Measurements from ENCODE around the gene CHCHD6. TPM values are rescaled to one million over a fixed set of nuclear protein-coding genes. Genes with fewer than 3 reads are reported as not detected.

The CHCHD6 gene
- total RNA-seq, 4 donors from 2014 or later = 6.4 to 14.2 (median 10.3) TPM; not detected in 1

DNA sequence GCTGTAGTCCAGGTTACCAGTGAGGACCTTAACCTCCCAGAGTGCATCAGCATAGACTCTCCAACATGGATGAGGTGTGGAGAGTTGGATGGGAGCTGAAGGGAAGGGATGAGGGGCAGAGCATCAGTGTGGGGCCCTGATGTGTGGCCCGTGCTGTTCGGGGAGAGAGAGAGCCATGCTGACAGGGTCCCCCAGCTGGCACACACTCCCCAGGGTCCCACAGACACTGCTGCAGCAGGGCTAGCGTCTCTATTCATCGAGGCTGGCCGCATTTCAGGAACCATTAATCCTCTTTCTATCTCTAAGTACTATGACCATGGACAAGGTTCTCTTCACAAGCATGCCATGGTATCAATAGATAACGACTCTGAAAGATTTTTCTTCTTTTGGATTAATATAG is 192.9 kb downstream of the CHCHD6 start:
- intact Hi-C loops (cut with DNase I; ENCODE audit: low total_unique reads) = no loop called here
- no peak for DNase-seq
- Histone ChIP-seq H3K27me3 (no peaks in the 10 kb centered on the region), H3K4me3 (no peak overlapping the region), H3K9me3 (no peaks in the 10 kb centered on the region), H3K36me3 (no peaks in the 10 kb centered on the region), H3K27ac (no peak overlapping the region), H3K4me1 (no peaks in the 10 kb centered on the region)
- TF ChIP-seq POLR2A (IDR thresholded peaks at IDR 0.05) (no peak), CTCF (IDR thresholded peaks at IDR 0.05) (no peak)

DNA sequence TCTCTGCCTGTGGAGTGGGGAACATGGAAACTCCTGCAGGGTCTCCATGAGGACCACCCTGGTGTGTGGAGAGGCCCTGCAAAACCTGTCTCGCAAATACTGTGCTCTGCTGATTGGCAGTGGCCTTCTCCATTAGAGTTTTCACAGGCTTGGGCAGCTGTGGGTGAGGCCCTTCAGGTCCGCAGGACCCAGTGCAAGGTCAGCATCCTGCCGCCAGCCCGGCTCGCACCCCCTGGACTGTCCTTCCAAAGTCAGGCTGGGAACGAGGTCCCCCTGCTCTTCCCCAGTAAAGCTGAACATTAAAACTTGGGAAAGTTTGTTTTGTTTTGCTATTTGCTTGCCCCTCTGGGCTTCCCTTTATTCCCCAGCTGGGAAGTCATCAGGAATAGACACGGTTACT is 193.9 kb downstream of the CHCHD6 start:
- H3K27me3 ChIP-seq = no peaks in the 10 kb centered on the region
- intact Hi-C loops (cut with DNase I; ENCODE audit: low total_unique reads) = no loop called here

DNA sequence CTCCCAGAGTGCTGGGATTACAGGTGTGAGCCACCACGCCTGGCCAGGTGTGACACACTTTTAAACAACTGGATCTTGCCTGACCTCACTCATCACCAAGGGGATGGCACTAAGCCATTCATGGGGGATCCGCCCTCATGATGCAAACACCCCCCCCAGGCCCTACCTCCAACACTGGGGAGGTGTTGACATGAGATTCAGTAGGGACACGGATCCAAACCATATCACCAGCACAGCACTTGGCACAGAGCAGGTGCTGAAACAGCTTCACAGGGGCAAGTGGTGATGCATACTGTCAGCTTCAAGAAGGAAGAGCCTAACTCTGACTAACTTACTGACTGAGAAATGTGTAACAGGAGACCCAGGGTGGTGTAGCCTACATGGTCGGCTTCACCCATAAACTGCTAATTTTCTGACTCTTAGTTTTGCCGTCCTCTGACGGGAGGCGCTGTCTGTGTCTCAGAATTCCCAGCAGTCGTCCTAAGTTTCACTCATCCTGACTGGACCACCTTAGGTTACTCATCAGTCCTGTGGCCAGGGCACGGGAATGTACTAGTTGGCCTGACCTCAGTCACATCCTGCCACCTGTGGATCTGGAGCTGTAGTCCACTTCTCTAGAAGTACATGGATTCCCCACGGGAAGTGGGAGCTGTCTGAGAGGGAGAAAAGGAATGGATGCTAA is 197.0 kb downstream of the CHCHD6 start:
- Histone ChIP-seq H3K36me3 (no peaks in the 10 kb centered on the region), H3K27ac (no peak overlapping the region), H3K4me3 (no peak overlapping the region), H3K27me3 (no peaks in the 10 kb centered on the region), H3K4me1 (no peaks in the 10 kb centered on the region), H3K9me3 (no peaks in the 10 kb centered on the region)
- TF ChIP-seq CTCF (IDR thresholded peaks at IDR 0.05) (no peak), POLR2A (IDR thresholded peaks at IDR 0.05) (no peak)
- intact Hi-C loops (cut with DNase I; ENCODE audit: low total_unique reads) = no loop called here
- DNase-seq = no peak

More for the DNA sequence above, 193.9 kb downstream of the CHCHD6 start:
- Histone ChIP-seq H3K4me3 (no peak overlapping the region), H3K9me3 (no peaks in the 10 kb centered on the region), H3K36me3 (no peaks in the 10 kb centered on the region), H3K27ac (no peak overlapping the region), H3K4me1 (no peaks in the 10 kb centered on the region)
- no peak for TF ChIP-seq POLR2A (IDR thresholded peaks at IDR 0.05)
- TF ChIP-seq CTCF (IDR thresholded peaks at IDR 0.05) = no peak
- DNase-seq = no peak

GRCh38 chr3:126901631-126902030 is 197.6 kb downstream of the CHCHD6 start:
- H3K27me3 ChIP-seq = no peaks in the 10 kb centered on the region
- TF ChIP-seq CTCF (IDR thresholded peaks at IDR 0.05) (no peak), POLR2A (IDR thresholded peaks at IDR 0.05) (no peak)
- H3K27ac ChIP-seq = no peak overlapping the region
- no peak for DNase-seq
- no peak overlapping the region for H3K4me3 ChIP-seq
- no peaks in the 10 kb centered on the region for H3K4me1 ChIP-seq
- no peaks in the 10 kb centered on the region for H3K36me3 ChIP-seq
- intact Hi-C loops (cut with DNase I; ENCODE audit: low total_unique reads) = no loop called here
- H3K9me3 ChIP-seq = no peaks in the 10 kb centered on the region

GRCh38 chr3:126903521-126903920 is 199.5 kb downstream of the CHCHD6 start:
- TF ChIP-seq CTCF (IDR thresholded peaks at IDR 0.05) = no peak
- TF ChIP-seq POLR2A (IDR thresholded peaks at IDR 0.05) = no peak
- no peak overlapping the region for H3K27ac ChIP-seq
- no peak overlapping the region for H3K4me3 ChIP-seq
- no peaks in the 10 kb centered on the region for H3K36me3 ChIP-seq
- H3K4me1 ChIP-seq = no peaks in the 10 kb centered on the region
- intact Hi-C loops (cut with DNase I; ENCODE audit: low total_unique reads) = no loop called here
- H3K27me3 ChIP-seq = no peaks in the 10 kb centered on the region
- no peak for DNase-seq
- no peaks in the 10 kb centered on the region for H3K9me3 ChIP-seq
